Ovary (tissue), 9 donors: Measurements from ENCODE around the gene FOXP1. TPM values are rescaled to one million over a fixed set of nuclear protein-coding genes. Genes with fewer than 3 reads are reported as not detected.
"Not testable (repeated sequence)": the region's sequence is repeated elsewhere in the genome, so short reads cannot be mapped to it uniquely, and the experiment has no call there.

Source experiments
- DNase-seq, 5 donors: peaks; one replicate each; pipeline ENCODE4 v3.0.0-alpha.2; 2019 to 2020
- H3K27ac ChIP-seq, 2 donors: fragments of 200-600 bp; one replicate each; pipeline versions ENCODE4 v1.5.1 to v1.8.0; 2019 to 2022
- H3K27me3 ChIP-seq: fragments of 200-600 bp; one replicate; pipeline ENCODE4 v1.8.0; 2022
- H3K36me3 ChIP-seq: fragments of 200-600 bp; sonication (generic); one replicate; pipeline ENCODE4 v1.5.1; 2019
- H3K4me1 ChIP-seq: one replicate; pipeline ENCODE4 v1.8.1; 2013; ENCODE audit warnings: mild to moderate bottlenecking, moderate library complexity; ENCODE audit not compliant: insufficient read depth
- H3K4me3 ChIP-seq: fragments of 200-600 bp; sonication (generic); one replicate; pipeline ENCODE4 v1.5.1; 2017
- H3K9me3 ChIP-seq, 2 donors: fragments of 200-600 bp in 1 of 2; sonication (generic) in 1 of 2; one replicate each; pipeline versions ENCODE4 v1.5.1 to v1.8.1; 2013 to 2019; ENCODE audit warnings: mild to moderate bottlenecking in 1 of 2, moderate library complexity in 1 of 2
- EP300 ChIP-seq: sonication (generic); formaldehyde crosslinking; IDR thresholded peaks from one replicate; pipeline ENCODE4 v1.6.1; 2017; ENCODE audit warnings: antibody characterized with exemption
- POLR2A ChIP-seq: fragments of 450-650 bp; IDR thresholded peaks from one replicate; pipeline ENCODE4 v1.6.1; 2017; ENCODE audit warnings: antibody characterized with exemption, mild to moderate bottlenecking, moderate library complexity
- WGBS, 3 donors: extraction: QIAGEN DNeasy Blood & Tissue Kit in 1 of 3; methylation state at CpG; one replicate each; pipeline versions ENCODE4 v1.1.5 to v1.1.7; 2013 to 2017; 5-methylcytosine and 5-hydroxymethylcytosine counted together
- intact Hi-C, 4 donors: fragments of 100-400 bp; cut with DNase I; formaldehyde crosslinking; loops; one replicate each; pipeline versions ENCODE4 v1.11.0 to v1.15.1; 2022 to 2023
- polyA plus RNA-seq, 2 donors: library from polyadenylated mRNA; stranded (reverse); fragments of 200-250 nt in 1 of 2; fragments of 350-450 nt in 1 of 2; fragmentation: Illumina TruSeq in 1 of 2; extraction: RNeasy Lipid Tissue Mini Kit (QIAGEN cat#74804) in 1 of 2; gene quantifications; one replicate each; pipeline ENCODE4 v1.2.3, GENCODE V29; 2013 to 2014
- total RNA-seq, 7 donors: library from RNA; depleted of rRNA in 2 of 7; stranded (reverse); fragments of >200 nt in 2 of 7; fragmentation: NEBNext Ultra II Directional in 3 of 7; extraction: Animal tissue kit (Norgen Biotek cat#: 25700) in 3 of 7; gene quantifications; one replicate each; pipeline versions ENCODE4 v1.1.0 to v1.2.4, GENCODE V29; 2016 to 2023
- TF ChIP-seq, protein P1 (sequence below), 3 donors: fragments of 450-650 bp in 2 of 3; fragments of 200-600 bp in 1 of 3; IDR thresholded peaks; one replicate each; pipeline versions ENCODE4 v1.5.1 to v1.8.0; 2016 to 2022; ENCODE audit warnings: antibody characterized with exemption in 3 of 3, mild to moderate bottlenecking in 1 of 3
- donor health status: DM: no; HTN: no; CAD: no; lungs with moderate emphysema.
- donor health status: DM: no; HTN: no; CAD: no.
- donor health status: Bipolar disorder and iron deficiency.
- donor health status: DM: yes; HTN: yes; CAD: no.
- donor health status: DM: no; HTN: no; CAD: no.
- donor health status: DM: yes; HTN: yes; CAD: no.

The FOXP1 gene
- total and polyA plus RNA-seq, 9 donors, result 31.7 to 126 (median 114) TPM

DNA sequence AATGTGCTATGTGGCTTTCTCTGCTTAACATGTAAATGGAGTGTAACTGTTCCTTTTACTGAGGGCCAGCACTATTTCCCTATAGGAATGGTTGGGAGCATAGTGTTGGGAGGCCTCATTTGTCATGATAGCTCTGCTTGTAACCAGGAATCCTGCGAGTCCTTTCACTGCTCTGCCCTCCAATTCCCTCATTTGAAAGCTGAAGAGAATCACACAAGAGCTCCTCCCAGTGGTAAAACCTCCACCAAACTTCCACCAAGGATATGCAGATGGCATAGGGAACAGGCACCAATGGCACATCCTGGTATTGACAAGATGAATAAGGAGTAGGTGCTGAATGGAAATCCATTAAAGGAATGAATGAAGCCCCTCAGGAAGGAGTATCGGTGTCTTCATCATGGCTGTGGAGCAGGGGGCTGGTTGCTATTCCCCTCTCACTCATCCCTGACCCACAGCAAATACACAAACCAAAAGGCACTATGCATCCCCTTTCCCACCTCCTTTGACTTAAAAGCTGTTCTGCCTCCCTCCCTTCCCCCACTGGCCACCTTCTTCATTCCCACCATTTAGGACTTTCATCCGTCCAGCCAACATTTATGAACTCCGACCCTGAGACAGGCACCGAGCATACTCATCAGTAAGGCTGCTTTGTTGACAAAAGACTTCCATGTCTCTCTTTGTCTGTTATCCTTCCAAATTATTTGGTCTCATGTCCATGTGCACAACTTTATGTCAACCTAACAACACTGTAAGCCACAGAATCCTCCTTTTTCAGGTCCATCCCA, 560.8 kb downstream of the FOXP1 start:
- TF ChIP-seq POLR2A (no peak), EP300 (no peak)
- TF ChIP-seq, protein P1, sequence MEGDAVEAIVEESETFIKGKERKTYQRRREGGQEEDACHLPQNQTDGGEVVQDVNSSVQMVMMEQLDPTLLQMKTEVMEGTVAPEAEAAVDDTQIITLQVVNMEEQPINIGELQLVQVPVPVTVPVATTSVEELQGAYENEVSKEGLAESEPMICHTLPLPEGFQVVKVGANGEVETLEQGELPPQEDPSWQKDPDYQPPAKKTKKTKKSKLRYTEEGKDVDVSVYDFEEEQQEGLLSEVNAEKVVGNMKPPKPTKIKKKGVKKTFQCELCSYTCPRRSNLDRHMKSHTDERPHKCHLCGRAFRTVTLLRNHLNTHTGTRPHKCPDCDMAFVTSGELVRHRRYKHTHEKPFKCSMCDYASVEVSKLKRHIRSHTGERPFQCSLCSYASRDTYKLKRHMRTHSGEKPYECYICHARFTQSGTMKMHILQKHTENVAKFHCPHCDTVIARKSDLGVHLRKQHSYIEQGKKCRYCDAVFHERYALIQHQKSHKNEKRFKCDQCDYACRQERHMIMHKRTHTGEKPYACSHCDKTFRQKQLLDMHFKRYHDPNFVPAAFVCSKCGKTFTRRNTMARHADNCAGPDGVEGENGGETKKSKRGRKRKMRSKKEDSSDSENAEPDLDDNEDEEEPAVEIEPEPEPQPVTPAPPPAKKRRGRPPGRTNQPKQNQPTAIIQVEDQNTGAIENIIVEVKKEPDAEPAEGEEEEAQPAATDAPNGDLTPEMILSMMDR (IDR thresholded peaks at IDR 0.05), result no peak
- no peak for DNase-seq
- Histone ChIP-seq H3K4me3 (no peak overlapping the region), H3K27me3 (no peaks in the 10 kb centered on the region), H3K9me3 (no peaks in the 10 kb centered on the region), H3K27ac (no peak overlapping the region), H3K4me1 (peaks cover 7% of the 10 kb centered on the region), H3K36me3 (no peaks in the 10 kb centered on the region)
- WGBS, 3 donors, result 91 to 93% (median 91%) methylated on average over 5 of the region's 5 CpGs
- intact Hi-C loops, result no loop called here

DNA sequence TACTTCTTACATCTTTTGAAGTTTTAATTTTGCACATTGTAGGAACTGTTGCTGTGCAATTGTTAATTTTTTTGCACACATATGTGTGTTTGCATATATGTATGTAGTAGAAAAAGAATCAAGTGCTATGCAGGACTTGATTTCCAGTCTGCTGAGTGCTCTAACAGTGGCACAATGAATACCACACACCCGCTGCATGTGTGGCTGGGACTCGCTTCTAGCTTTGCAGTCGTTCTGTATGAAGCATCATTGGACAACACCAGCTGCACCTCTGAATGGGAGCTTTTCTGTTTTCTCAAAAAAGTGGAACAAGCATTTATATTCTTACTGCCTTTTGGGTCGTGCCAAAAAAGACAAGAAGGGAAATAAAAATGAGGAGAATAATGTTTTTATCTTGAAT, 564.7 kb downstream of the FOXP1 start:
- Histone ChIP-seq H3K9me3 (no peaks in the 10 kb centered on the region), H3K27me3 (no peaks in the 10 kb centered on the region), H3K4me1 (peaks cover 13% of the 10 kb centered on the region), H3K4me3 (no peak overlapping the region), H3K36me3 (no peaks in the 10 kb centered on the region), H3K27ac (no peak overlapping the region)
- 42 to 55% (median 47%) methylated on average over 4 of the region's 4 CpGs for WGBS, 3 donors
- intact Hi-C loops, result no loop called here
- no peak for DNase-seq
- TF ChIP-seq POLR2A, result no peak
- no peak for TF ChIP-seq EP300
- TF ChIP-seq, protein P1 (IDR thresholded peaks at IDR 0.05), result no peak

DNA sequence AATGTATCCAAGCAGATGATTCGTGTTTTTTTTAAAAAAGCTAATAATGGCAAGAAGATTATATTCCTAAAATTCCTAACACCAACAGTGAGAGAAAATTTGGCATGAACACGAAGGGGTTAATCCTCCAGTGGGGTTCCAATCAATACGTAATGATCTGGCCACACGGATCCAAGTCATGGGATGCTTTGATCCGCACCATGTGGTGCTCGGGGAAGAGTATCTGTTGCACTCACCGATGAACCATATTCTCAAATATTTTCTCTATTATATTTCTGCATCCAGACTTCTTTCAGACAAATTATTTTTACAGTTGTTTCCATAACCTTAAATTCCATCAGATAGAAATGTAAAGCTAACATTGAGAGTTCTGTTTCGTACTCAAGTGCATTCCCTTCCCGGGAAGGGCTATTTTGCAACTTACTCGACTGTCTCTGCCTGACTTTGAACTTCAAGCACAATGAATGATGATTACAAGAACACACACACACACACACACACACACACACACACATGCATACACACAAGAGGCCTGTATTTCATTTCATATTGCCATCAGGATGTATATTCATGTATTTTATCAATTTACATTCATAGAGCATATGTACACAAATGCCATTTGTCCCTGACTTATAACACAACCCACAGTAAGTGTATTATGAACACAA, 567.2 kb downstream of the FOXP1 start:
- WGBS, 3 donors, result 8 to 12% (median 10%) methylated on average over 10 of the region's 10 CpGs
- Histone ChIP-seq H3K9me3 (no peaks in the 10 kb centered on the region), H3K36me3 (no peaks in the 10 kb centered on the region), H3K27ac (no peak overlapping the region), H3K4me3 (no peak overlapping the region), H3K4me1 (peaks cover 10% of the 10 kb centered on the region), H3K27me3 (no peaks in the 10 kb centered on the region)
- DNase-seq, result no peak
- TF ChIP-seq EP300, result no peak
- TF ChIP-seq, protein P1 (IDR thresholded peaks at IDR 0.05), result no peak
- TF ChIP-seq POLR2A, result no peak
- intact Hi-C loops, result no loop called here

DNA sequence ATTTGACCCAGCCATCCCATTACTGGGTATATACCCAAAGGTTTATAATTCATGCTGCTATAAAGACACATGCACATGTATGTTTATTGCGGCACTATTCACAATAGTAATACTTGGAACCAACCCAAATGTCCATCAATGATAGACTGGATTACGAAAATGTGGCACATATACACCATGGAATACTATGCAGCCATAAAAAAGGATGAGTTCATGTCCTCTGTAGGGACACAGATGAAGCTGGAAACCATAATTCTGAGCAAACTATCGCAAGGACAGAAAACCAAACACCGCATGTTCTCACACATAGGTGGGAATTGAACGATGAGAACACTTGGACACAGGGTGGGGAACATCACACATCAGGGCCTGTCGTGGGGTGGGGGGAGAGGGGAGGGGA, 568.9 kb downstream of the FOXP1 start:
- H3K27me3 ChIP-seq, H3K4me3 ChIP-seq, intact Hi-C loops, H3K9me3 ChIP-seq, DNase-seq, H3K36me3 ChIP-seq, H3K27ac ChIP-seq: not testable (repeated sequence)
- peaks cover 10% of the 10 kb centered on the region for H3K4me1 ChIP-seq
- WGBS, 3 donors, result 95 to 98% (median 97%) methylated on average over 6 of the region's 6 CpGs

DNA sequence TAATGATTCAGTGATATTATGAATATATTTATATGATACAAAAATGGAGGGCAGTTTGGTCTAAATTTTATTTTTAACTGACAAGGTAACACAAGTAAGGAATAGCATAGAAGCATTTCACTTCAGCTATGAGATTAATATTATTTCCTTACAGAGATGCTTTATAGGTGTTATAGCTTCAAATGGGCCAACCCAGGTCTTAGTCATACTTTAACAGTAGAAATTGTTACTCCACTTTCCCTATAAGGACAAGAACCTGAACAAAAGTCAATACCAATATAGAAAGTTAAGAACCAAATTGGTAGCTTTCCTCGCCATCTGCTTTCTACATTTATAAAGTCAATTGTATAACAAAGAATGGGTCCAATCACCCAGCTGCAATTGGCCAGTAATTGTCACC, 570.6 kb downstream of the FOXP1 start:
- peaks cover 8% of the 10 kb centered on the region for H3K4me1 ChIP-seq
- no peak for DNase-seq
- no peak overlapping the region for H3K27ac ChIP-seq
- intact Hi-C loops, result no loop called here
- no peaks in the 10 kb centered on the region for H3K9me3 ChIP-seq
- TF ChIP-seq POLR2A (no peak), EP300 (no peak)
- TF ChIP-seq, protein P1 (IDR thresholded peaks at IDR 0.05), result no peak
- WGBS, 3 donors, result 94 to 100% (median 96%) methylated on average over 1 of the region's 1 CpG
- H3K4me3 ChIP-seq, result no peak overlapping the region
- no peaks in the 10 kb centered on the region for H3K27me3 ChIP-seq
- no peaks in the 10 kb centered on the region for H3K36me3 ChIP-seq
